Fibroblast of mammary gland (primary cell): ENCODE measurements around the gene SDHA.

Experiments used
- DNase-seq: peaks from one replicate; pipeline ENCODE4 v3.0.0-alpha.2; 2010; ENCODE audit warnings: low read depth
- H3K4me3 ChIP-seq: 2 replicates; pipeline ENCODE4 v1.5.1; 2011; ENCODE audit warnings: low read depth, mild to moderate bottlenecking, low read length, moderate library complexity; ENCODE audit not compliant: control insufficient read depth
- CTCF ChIP-seq: conservative IDR thresholded peaks from 2 replicates; pipeline ENCODE4 v1.5.1; 2011; ENCODE audit warnings: low read depth, low read length, inconsistent platforms; ENCODE audit not compliant: control insufficient read depth, insufficient read depth

Gene SDHA

GRCh38 chr5:172841-173251 lies 45.3 kb upstream of the SDHA start:
- no peak for TF ChIP-seq CTCF
- H3K4me3 ChIP-seq = no peak overlapping the region
- DNase-seq = no peak

- no peak for TF ChIP-seq CTCF
- H3K4me3 ChIP-seq = no peak overlapping the region
- no peak for DNase-seq
These were observed 44.5 kb upstream of the SDHA start for GRCh38 chr5:173392-174290.

- DNase-seq = no peak
- H3K4me3 ChIP-seq = no peak overlapping the region
- no peak for TF ChIP-seq CTCF
These were observed 43.9 kb upstream of the SDHA start for GRCh38 chr5:174291-174600.

- DNase-seq = no peak
- no peak overlapping the region for H3K4me3 ChIP-seq
- no peak for TF ChIP-seq CTCF
These were observed 43.1 kb upstream of the SDHA start for GRCh38 chr5:174876-175465.

GRCh38 chr5:176296-176823 lies 41.8 kb upstream of the SDHA start:
- no peak for DNase-seq
- no peak overlapping the region for H3K4me3 ChIP-seq
- no peak for TF ChIP-seq CTCF

- no peak for DNase-seq
- H3K4me3 ChIP-seq = no peak overlapping the region
- no peak for TF ChIP-seq CTCF
These were observed 40.0 kb upstream of the SDHA start for GRCh38 chr5:178110-178509.
